ENCODE results near the gene NPC1L1. TPM values are rescaled to one million over a fixed set of nuclear protein-coding genes. Genes with fewer than 3 reads are reported as not detected.

Gene NPC1L1
- total RNA-seq, 4 donors from 2014 or later: 0.04 to 0.07 TPM; not detected in 2

DNA sequence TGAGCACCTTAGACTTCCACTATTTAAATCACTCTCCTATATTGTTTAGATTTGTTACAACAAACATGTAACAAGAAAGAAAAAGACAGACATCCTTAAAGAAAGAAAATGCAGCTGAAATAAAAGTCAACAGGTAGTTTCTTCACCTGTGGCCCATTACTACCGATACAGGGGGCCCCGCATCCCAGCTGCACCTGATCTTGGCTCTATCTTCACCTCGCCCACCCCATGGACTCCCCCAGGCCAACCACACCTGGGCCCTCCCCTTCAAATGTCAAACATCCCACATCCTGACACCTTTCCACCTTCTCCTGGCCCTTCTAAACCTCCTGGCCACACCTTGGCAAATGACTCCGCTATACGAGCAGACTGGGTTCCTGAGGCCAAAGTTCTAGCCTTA lies 25.6 kb upstream of the NPC1L1 start:
- Histone ChIP-seq H3K36me3 (peaks cover 0 to 83% of the 10 kb centered on the region in 2 donors), H3K4me3 (no peak overlapping the region), H3K4me1 (peaks cover 2 to 5% of the 10 kb centered on the region in 2 donors), H3K27me3 (no peaks in the 10 kb centered on the region), H3K9me3 (no peaks in the 10 kb centered on the region), H3K27ac (no peak overlapping the region)
- in situ Hi-C loops (cut with MboI; ENCODE audit: low sequenced_read_pairs in 4 of 4) (no loop called here), intact Hi-C loops (cut with DNase I; ENCODE audit: low total_unique reads) (loop anchor here (10.0 kb wide), 1 partner anchor 192 kb away; no protein-coding TSS in a partner anchor)
- TF ChIP-seq POLR2A (IDR thresholded peaks at IDR 0.05): no peak
- TF ChIP-seq, protein P1, sequence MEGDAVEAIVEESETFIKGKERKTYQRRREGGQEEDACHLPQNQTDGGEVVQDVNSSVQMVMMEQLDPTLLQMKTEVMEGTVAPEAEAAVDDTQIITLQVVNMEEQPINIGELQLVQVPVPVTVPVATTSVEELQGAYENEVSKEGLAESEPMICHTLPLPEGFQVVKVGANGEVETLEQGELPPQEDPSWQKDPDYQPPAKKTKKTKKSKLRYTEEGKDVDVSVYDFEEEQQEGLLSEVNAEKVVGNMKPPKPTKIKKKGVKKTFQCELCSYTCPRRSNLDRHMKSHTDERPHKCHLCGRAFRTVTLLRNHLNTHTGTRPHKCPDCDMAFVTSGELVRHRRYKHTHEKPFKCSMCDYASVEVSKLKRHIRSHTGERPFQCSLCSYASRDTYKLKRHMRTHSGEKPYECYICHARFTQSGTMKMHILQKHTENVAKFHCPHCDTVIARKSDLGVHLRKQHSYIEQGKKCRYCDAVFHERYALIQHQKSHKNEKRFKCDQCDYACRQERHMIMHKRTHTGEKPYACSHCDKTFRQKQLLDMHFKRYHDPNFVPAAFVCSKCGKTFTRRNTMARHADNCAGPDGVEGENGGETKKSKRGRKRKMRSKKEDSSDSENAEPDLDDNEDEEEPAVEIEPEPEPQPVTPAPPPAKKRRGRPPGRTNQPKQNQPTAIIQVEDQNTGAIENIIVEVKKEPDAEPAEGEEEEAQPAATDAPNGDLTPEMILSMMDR (IDR thresholded peaks at IDR 0.05 in 4 of 5, conservative IDR thresholded peaks at IDR 0.05 in 1 of 5): no peak
- no peak for DNase-seq
- ATAC-seq: no peak

DNA sequence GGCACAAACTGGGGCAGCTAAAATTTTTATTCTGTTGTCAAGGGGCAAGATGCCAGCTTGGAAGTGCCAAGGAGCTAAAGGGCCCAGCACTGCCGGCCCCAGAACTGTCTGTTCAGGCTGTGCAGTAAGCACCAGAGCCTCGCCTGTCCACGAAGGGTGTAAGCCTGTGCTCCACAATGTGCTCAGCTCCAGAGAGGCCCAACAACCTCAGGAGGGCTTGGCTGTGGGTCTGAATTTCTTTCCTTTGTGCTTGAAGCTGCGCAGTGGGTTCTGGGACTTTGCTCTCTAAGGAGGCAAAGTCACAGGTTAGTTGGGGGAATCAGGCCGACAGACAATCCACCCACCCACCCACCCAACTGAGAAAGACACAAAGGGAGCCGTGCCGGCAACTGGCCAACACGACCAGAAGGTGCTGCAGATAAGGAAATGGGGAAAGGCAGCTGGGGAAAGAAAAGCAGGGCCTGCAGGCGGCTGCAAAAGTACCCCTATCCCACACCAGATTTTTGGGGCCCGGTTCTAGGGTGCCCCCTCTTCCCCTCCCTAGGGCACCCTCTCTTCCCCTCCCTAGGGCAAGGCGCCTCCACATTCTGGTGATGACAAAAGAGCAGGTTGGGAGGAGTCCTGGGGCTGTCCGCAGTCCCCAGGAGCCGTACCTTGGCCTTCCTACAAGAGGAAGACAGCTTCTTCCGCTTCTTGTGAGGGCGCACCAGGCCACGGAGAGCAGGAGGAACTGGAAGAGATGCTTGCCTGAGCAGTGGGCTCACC lies 24.8 kb upstream of the NPC1L1 start:
- H3K27ac ChIP-seq: peak overlapping the region in 3 of 4 donors; percentile 28 to 56 (median 42)
- TF ChIP-seq, protein P1 (IDR thresholded peaks at IDR 0.05 in 4 of 5, conservative IDR thresholded peaks at IDR 0.05 in 1 of 5): peak in 2 of 5 experiments; percentile 26 to 37
- TF ChIP-seq POLR2A (IDR thresholded peaks at IDR 0.05): no peak
- no peaks in the 10 kb centered on the region for H3K27me3 ChIP-seq
- no peaks in the 10 kb centered on the region for H3K9me3 ChIP-seq
- peak; percentile 27 to 46 for ATAC-seq
- intact Hi-C loops (cut with DNase I; ENCODE audit: low total_unique reads): loop anchor here (1.0 to 10.0 kb wide), 2 partner anchors 191 to 325 kb away; no protein-coding TSS in a partner anchor
- in situ Hi-C loops (cut with MboI; ENCODE audit: low sequenced_read_pairs in 4 of 4): no loop called here
- DNase-seq: no peak
- H3K4me1 ChIP-seq: peaks cover 2 to 5% of the 10 kb centered on the region in 2 donors
- peaks cover 0 to 76% of the 10 kb centered on the region in 2 donors for H3K36me3 ChIP-seq
- H3K4me3 ChIP-seq: no peak overlapping the region

DNA sequence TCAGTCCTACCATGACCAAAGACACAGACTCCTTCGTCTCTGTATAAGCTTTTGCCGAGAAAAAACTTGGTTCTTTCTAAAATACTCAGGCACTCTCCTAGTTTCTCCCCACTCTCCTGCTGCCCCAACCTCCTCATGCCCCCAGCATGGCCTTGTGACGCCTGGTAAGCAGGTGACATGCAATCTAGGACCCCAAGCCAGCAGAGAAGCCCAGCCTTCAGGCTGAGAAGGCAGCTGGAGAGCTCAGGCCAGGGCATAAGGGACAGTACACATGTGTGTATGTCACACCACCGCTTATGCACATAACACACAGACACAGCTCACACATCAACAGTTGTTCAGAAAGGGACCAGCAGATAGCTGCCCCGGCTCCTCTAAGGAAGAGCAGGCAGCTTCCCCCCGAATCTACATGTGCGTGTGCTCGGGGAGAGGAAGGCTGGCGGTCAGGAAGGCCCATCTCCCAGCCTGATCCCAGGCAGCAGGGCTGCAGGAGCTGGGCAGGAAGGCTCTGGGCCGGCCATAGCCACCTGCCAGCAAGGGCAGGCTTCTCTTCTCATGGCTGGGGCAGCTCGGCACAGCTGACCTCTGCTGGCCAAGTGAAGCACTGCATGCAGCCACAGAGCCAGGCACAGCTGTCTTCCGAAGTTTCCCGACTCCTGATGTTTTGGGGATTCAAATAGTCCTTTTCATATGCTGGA lies 24.1 kb upstream of the NPC1L1 start:
- Histone ChIP-seq H3K27ac (peak overlapping the region in 3 of 4 donors; percentile 28 to 56 (median 42)), H3K36me3 (peaks cover 0 to 68% of the 10 kb centered on the region in 2 donors), H3K9me3 (no peaks in the 10 kb centered on the region), H3K4me3 (no peak overlapping the region), H3K4me1 (peaks cover 2 to 5% of the 10 kb centered on the region in 2 donors), H3K27me3 (no peaks in the 10 kb centered on the region)
- intact Hi-C loops (cut with DNase I; ENCODE audit: low total_unique reads) (loop anchor here (1.0 to 10.0 kb wide), 2 partner anchors 190 to 324 kb away; no protein-coding TSS in a partner anchor), in situ Hi-C loops (cut with MboI; ENCODE audit: low sequenced_read_pairs in 4 of 4) (no loop called here)
- DNase-seq: peak; percentile 28 to 65
- peak; percentile 89 to 92 for ATAC-seq
- TF ChIP-seq POLR2A (IDR thresholded peaks at IDR 0.05): no peak
- TF ChIP-seq, protein P1 (IDR thresholded peaks at IDR 0.05 in 4 of 5, conservative IDR thresholded peaks at IDR 0.05 in 1 of 5): peak; percentile 92 to 99 (median 96)

DNA sequence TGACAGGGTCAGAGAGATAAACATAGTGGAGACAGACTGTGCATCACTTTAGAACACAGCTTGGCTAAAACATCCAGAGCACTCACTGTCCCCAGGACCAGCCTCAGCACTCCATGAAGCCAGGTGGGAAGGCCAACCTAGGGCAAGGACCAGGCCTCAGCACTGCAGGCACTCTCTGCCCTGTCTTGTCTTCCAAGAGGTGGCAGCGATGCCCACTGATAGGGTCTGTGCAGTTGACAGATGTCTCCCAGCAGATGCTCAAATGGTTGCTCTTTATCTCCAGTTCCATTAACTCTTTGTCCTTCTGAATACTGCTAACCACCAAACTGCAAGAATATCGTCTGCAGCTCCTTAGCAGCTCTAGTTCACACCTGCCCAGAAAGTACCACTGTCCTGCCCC lies 23.5 kb upstream of the NPC1L1 start:
- Histone ChIP-seq H3K27me3 (no peaks in the 10 kb centered on the region), H3K9me3 (no peaks in the 10 kb centered on the region), H3K27ac (peak overlapping the region in 1 of 4 donors; percentile 45), H3K4me3 (no peak overlapping the region), H3K4me1 (peaks cover 2 to 5% of the 10 kb centered on the region in 2 donors), H3K36me3 (peaks cover 0 to 62% of the 10 kb centered on the region in 2 donors)
- ATAC-seq (no peak), DNase-seq (no peak)
- in situ Hi-C loops (cut with MboI; ENCODE audit: low sequenced_read_pairs in 4 of 4): no loop called here
- no peak for TF ChIP-seq POLR2A (IDR thresholded peaks at IDR 0.05)
- TF ChIP-seq, protein P1 (IDR thresholded peaks at IDR 0.05 in 4 of 5, conservative IDR thresholded peaks at IDR 0.05 in 1 of 5): no peak
- intact Hi-C loops (cut with DNase I; ENCODE audit: low total_unique reads): loop anchor here (1.0 to 10.0 kb wide), 2 partner anchors 190 to 323 kb away; no protein-coding TSS in a partner anchor
